MM.1S (cell line): ENCODE results near the gene TNFSF4.

ENCODE experiments used
- EZH2phosphoT487 ChIP-seq: fragments of 300-600 bp; sonication (generic); IDR thresholded peaks from 2 replicates; pipeline ENCODE4 v1.6.1; 2018; ENCODE audit warnings: antibody characterized with exemption, low read length
- TF ChIP-seq, protein P1 (sequence below): fragments of 300-600 bp; sonication (generic); IDR thresholded peaks from 2 replicates; pipeline ENCODE4 v1.5.1; 2016; ENCODE audit warnings: antibody characterized with exemption, low read length, mixed read lengths

DNA sequence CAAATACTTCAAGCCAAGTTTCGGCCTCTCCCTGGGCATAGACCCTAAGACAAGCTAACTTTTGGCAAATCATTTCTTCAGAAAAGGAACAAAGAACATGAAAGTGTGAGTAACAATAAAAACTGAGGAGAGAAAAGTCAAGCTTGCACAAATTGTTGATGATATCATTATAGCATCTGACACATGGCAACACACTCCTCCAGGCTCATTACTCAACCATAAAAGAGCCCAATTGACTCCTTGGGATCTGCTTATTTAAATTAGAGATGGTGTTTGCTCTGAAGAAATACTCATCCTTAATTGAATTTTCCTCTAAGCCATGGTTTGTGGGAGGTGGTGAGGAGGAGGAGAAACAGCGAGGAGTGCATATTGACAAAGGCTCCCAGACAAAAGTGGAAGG lies 54.5 kb downstream of the TNFSF4 start:
- TF ChIP-seq, protein P1, sequence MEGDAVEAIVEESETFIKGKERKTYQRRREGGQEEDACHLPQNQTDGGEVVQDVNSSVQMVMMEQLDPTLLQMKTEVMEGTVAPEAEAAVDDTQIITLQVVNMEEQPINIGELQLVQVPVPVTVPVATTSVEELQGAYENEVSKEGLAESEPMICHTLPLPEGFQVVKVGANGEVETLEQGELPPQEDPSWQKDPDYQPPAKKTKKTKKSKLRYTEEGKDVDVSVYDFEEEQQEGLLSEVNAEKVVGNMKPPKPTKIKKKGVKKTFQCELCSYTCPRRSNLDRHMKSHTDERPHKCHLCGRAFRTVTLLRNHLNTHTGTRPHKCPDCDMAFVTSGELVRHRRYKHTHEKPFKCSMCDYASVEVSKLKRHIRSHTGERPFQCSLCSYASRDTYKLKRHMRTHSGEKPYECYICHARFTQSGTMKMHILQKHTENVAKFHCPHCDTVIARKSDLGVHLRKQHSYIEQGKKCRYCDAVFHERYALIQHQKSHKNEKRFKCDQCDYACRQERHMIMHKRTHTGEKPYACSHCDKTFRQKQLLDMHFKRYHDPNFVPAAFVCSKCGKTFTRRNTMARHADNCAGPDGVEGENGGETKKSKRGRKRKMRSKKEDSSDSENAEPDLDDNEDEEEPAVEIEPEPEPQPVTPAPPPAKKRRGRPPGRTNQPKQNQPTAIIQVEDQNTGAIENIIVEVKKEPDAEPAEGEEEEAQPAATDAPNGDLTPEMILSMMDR: no peak
- no peak for TF ChIP-seq EZH2phosphoT487
